NCI-H2171 treated with DMSO at 0.1 percent for 48 hours (cell line): Measurements from ENCODE around the gene RPS6KL1.

Experiments
- DNase-seq: peaks from one replicate; lab custom pipeline; 2025; lab: John Stamatoyannopoulos, UW

Gene RPS6KL1

GRCh38 chr14:74952180-74952665 lies 29.2 kb upstream of the RPS6KL1 start:
- DNase-seq, result no peak

GRCh38 chr14:74951443-74952179 lies 28.6 kb upstream of the RPS6KL1 start:
- no peak for DNase-seq

- DNase-seq, result no peak
Measured at GRCh38 chr14:74950795-74951442, 27.9 kb upstream of the RPS6KL1 start.

GRCh38 chr14:74949859-74950573 lies 27.0 kb upstream of the RPS6KL1 start:
- DNase-seq, result no peak

- DNase-seq, result no peak
Measured at GRCh38 chr14:74949191-74949601, 26.1 kb upstream of the RPS6KL1 start.

GRCh38 chr14:74948228-74949175 lies 25.4 kb upstream of the RPS6KL1 start:
- no peak for DNase-seq

GRCh38 chr14:74947353-74948227 lies 24.5 kb upstream of the RPS6KL1 start:
- DNase-seq, result no peak

GRCh38 chr14:74946659-74947281 lies 23.7 kb upstream of the RPS6KL1 start:
- DNase-seq, result no peak

GRCh38 chr14:74945852-74946658 lies 23.0 kb upstream of the RPS6KL1 start:
- DNase-seq, result peak; percentile 38

GRCh38 chr14:74945261-74945851 lies 22.3 kb upstream of the RPS6KL1 start:
- DNase-seq, result no peak

- no peak for DNase-seq
Measured at GRCh38 chr14:74942608-74943007, 19.5 kb upstream of the RPS6KL1 start.

GRCh38 chr14:74942181-74942580 lies 19.1 kb upstream of the RPS6KL1 start:
- no peak for DNase-seq

GRCh38 chr14:74941676-74942097 lies 18.6 kb upstream of the RPS6KL1 start:
- no peak for DNase-seq

- no peak for DNase-seq
Measured at GRCh38 chr14:74940956-74941565, 18.0 kb upstream of the RPS6KL1 start.

GRCh38 chr14:74938531-74939495 lies 15.8 kb upstream of the RPS6KL1 start:
- DNase-seq, result peak; percentile 41

GRCh38 chr14:74937171-74937570 lies 14.1 kb upstream of the RPS6KL1 start:
- no peak for DNase-seq

GRCh38 chr14:74936731-74937130 lies 13.7 kb upstream of the RPS6KL1 start:
- DNase-seq, result no peak
